Lung (tissue), 12 donors: ENCODE results near the gene ERCC8. TPM values are rescaled to one million over a fixed set of nuclear protein-coding genes. Genes with fewer than 3 reads are reported as not detected.
A peak's percentile ranks its signal among the peaks of the same experiment; 100 is the strongest.

Experiments used
- ATAC-seq: fragments of 200-7000 bp; cut with Tn5 transposase; one replicate; pipeline ENCODE4 v1.9.1; 2020; ENCODE audit warnings: moderate number of reproducible peaks; ENCODE audit not compliant: insufficient read depth, low FRiP score
- DNase-seq, 3 donors: peaks; one replicate each; pipeline ENCODE4 v3.0.0-alpha.2; 2013 to 2017
- H3K27ac ChIP-seq, 2 donors: one replicate each; pipeline ENCODE4 v1.5.1; 2013; ENCODE audit warnings: mild to moderate bottlenecking in 2 of 2, moderate library complexity in 2 of 2, control low read depth in 1 of 2, inconsistent platforms in 1 of 2, low read depth in 1 of 2, low read length in 1 of 2
- H3K27me3 ChIP-seq, 3 donors: one replicate each; pipeline ENCODE4 v1.5.1; 2013; ENCODE audit warnings: low read length in 2 of 3; ENCODE audit not compliant: control insufficient read depth in 3 of 3, insufficient read depth in 3 of 3
- H3K36me3 ChIP-seq, 4 donors: one replicate each; pipeline ENCODE4 v1.5.1; 2013; ENCODE audit warnings: low read length in 4 of 4, mild to moderate bottlenecking in 1 of 4, moderate library complexity in 1 of 4; ENCODE audit not compliant: control insufficient read depth in 4 of 4, insufficient read depth in 4 of 4
- H3K4me1 ChIP-seq, 5 donors: one replicate each; pipeline ENCODE4 v1.5.1; 2013; ENCODE audit warnings: low read length in 5 of 5, mild to moderate bottlenecking in 2 of 5, moderate library complexity in 1 of 5; ENCODE audit not compliant: control insufficient read depth in 5 of 5, insufficient read depth in 5 of 5
- H3K4me3 ChIP-seq: one replicate; pipeline ENCODE4 v1.5.1; 2013; ENCODE audit warnings: mild to moderate bottlenecking, control low read depth, moderate library complexity
- H3K9ac ChIP-seq, 2 donors: one replicate each; pipeline ENCODE4 v1.5.1; 2013; ENCODE audit warnings: low read length in 2 of 2, control low read depth in 1 of 2; ENCODE audit not compliant: insufficient read depth in 1 of 2
- H3K9me3 ChIP-seq, 4 donors: one replicate each; pipeline ENCODE4 v1.5.1; 2013; ENCODE audit warnings: low read length in 3 of 4, mild to moderate bottlenecking in 1 of 4, moderate library complexity in 1 of 4; ENCODE audit not compliant: control insufficient read depth in 4 of 4, insufficient read depth in 3 of 4
- WGBS, 2 donors: extraction: QIAGEN DNeasy Blood & Tissue Kit; methylation state at CpG; one replicate each; pipeline ENCODE4 v1.1.7; 2013; 5-methylcytosine and 5-hydroxymethylcytosine counted together
- polyA plus RNA-seq, 2 donors: library from polyadenylated mRNA; stranded (reverse); fragments of 200-250 nt; gene quantifications; one replicate each; pipeline ENCODE4 v1.2.1, GENCODE V29; 2013
- total RNA-seq, 2 donors: library from RNA; depleted of rRNA in 1 of 2; stranded (reverse); fragments of >200 nt in 1 of 2; gene quantifications; one replicate each; pipeline ENCODE4 v1.2.1, GENCODE V29; 2014 to 2021
- TF ChIP-seq, protein P1 (sequence below): IDR thresholded peaks from 2 replicates; pipeline ENCODE4 v1.5.1; 2012; ENCODE audit warnings: mild to moderate bottlenecking; ENCODE audit errors: control extremely low read depth, extremely low read depth
- donor health status: control.
- donor health status: control.
- donor health status: Bipolar disorder and iron deficiency.
- donor health status: healthy.
- donor health status: DM: yes; HTN: yes; CAD: no.

Gene ERCC8
- total and polyA plus RNA-seq, 4 donors: 4.6 to 11.3 (median 8.0) TPM

GRCh38 chr5:60958088-60958487, 13.2 kb upstream of the ERCC8 start:
- Histone ChIP-seq H3K27me3 (no peaks in the 10 kb centered on the region), H3K9ac (no peak overlapping the region), H3K36me3 (no peaks in the 10 kb centered on the region), H3K27ac (no peak overlapping the region), H3K9me3 (peaks cover 0 to 6% (median 0%) of the 10 kb centered on the region in 4 donors), H3K4me3 (no peak overlapping the region), H3K4me1 (peaks cover 0 to 8% (median 0%) of the 10 kb centered on the region in 5 donors)
- ATAC-seq: no peak
- TF ChIP-seq, protein P1, sequence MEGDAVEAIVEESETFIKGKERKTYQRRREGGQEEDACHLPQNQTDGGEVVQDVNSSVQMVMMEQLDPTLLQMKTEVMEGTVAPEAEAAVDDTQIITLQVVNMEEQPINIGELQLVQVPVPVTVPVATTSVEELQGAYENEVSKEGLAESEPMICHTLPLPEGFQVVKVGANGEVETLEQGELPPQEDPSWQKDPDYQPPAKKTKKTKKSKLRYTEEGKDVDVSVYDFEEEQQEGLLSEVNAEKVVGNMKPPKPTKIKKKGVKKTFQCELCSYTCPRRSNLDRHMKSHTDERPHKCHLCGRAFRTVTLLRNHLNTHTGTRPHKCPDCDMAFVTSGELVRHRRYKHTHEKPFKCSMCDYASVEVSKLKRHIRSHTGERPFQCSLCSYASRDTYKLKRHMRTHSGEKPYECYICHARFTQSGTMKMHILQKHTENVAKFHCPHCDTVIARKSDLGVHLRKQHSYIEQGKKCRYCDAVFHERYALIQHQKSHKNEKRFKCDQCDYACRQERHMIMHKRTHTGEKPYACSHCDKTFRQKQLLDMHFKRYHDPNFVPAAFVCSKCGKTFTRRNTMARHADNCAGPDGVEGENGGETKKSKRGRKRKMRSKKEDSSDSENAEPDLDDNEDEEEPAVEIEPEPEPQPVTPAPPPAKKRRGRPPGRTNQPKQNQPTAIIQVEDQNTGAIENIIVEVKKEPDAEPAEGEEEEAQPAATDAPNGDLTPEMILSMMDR: no peak
- DNase-seq: peak in 1 of 3 donors; percentile 10

DNA sequence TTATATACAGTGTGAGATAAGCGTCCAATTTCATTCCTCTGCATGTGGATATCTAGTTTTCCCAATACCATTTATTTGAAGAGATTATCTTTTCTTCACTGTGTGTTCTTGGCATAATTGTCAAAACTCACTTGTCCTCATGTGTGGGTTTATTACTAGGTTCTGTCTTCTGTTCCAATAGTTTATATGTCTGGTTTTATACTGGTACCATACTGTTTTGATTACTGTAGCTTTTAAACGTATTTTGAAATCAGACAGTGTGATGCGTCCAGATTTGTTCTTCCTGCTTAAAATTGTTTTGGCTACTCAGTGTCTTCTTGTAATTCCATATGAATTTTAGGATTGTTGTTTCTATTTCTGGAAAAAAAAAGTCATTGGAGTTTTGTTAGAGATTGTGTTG, 10.4 kb upstream of the ERCC8 start:
- no peak for ATAC-seq
- TF ChIP-seq, protein P1: no peak
- Histone ChIP-seq H3K4me1 (peaks cover 0 to 8% (median 0%) of the 10 kb centered on the region in 5 donors), H3K9ac (no peak overlapping the region), H3K36me3 (no peaks in the 10 kb centered on the region), H3K4me3 (no peak overlapping the region), H3K27me3 (no peaks in the 10 kb centered on the region), H3K9me3 (peaks cover 0 to 6% (median 0%) of the 10 kb centered on the region in 4 donors), H3K27ac (no peak overlapping the region)
- no peak for DNase-seq
- WGBS, 2 donors: 96 to 98% methylated on average over 3 of the region's 3 CpGs

DNA sequence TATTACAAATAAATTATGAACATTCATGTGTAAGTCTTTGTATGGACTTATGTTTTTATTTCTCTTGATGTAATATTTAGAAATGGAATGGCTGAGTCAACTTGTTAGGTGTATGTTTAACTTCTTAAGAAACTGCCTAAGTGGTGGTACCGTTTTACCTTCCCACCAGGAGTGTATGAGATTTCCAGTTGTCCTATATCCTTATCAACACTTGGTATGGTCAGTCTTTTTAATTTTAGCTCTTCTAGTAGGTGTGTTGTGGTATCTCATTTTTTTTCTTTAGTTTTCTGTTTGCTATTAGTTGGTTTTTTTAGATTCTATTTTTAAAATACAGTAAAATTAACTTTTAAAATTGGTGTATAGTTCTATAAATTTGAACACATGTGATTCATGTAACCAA, 3.9 kb upstream of the ERCC8 start:
- H3K27ac ChIP-seq: no peak overlapping the region
- 93 to 94% methylated on average over 1 of the region's 1 CpG for WGBS, 2 donors

GRCh38 chr5:60945813-60946187, 930 bp upstream of the ERCC8 start:
- Histone ChIP-seq H3K9ac (peak overlapping the region; percentile 72 to 83), H3K4me3 (peak overlapping the region; percentile 79), H3K27ac (peak overlapping the region; percentile 34 to 90), H3K4me1 (peaks cover 0 to 20% (median 5%) of the 10 kb centered on the region in 5 donors), H3K27me3 (no peaks in the 10 kb centered on the region), H3K9me3 (no peaks in the 10 kb centered on the region), H3K36me3 (no peaks in the 10 kb centered on the region)
- TF ChIP-seq, protein P1: no peak
- ATAC-seq: peak; percentile 22
- DNase-seq: peak; percentile 48 to 78 (median 70)
- 1 to 3% methylated on average over 18 of the region's 18 CpGs for WGBS, 2 donors

More for the DNA sequence above, 3.9 kb upstream of the ERCC8 start:
- Histone ChIP-seq H3K9ac (no peak overlapping the region), H3K27me3 (no peaks in the 10 kb centered on the region), H3K4me3 (no peak overlapping the region), H3K4me1 (peaks cover 0 to 18% (median 5%) of the 10 kb centered on the region in 5 donors), H3K36me3 (no peaks in the 10 kb centered on the region), H3K9me3 (no peaks in the 10 kb centered on the region)
- DNase-seq (no peak), ATAC-seq (no peak)
- TF ChIP-seq, protein P1: no peak
